HG02938 (cell line): ENCODE measurements around the gene DHRSX.

Source experiments
- ATAC-seq: cut with Tn5 transposase; IDR thresholded peaks from one replicate; pipeline ENCODE4 v1.9.1; 2021; ENCODE audit warnings: mild to moderate bottlenecking, moderate library complexity; ENCODE audit not compliant: unreplicated experiment

The DHRSX gene

GRCh38 chrX:2172359-2172758, 328.4 kb downstream of the DHRSX start:
- no peak for ATAC-seq
